Fibroblast of the conjunctiva (primary cell): ENCODE data around the gene STRN4.
"Not testable (repeated sequence)": the region's sequence is repeated elsewhere in the genome, so short reads cannot be mapped to it uniquely, and the experiment has no call there.

Experiments
- DNase-seq: peaks from one replicate; pipeline ENCODE4 v3.0.0-alpha.2; 2010; ENCODE audit warnings: low read depth

Gene STRN4

GRCh38 chr19:46773018-46773399 lies 26.8 kb upstream of the STRN4 start:
- DNase-seq = no peak

DNA sequence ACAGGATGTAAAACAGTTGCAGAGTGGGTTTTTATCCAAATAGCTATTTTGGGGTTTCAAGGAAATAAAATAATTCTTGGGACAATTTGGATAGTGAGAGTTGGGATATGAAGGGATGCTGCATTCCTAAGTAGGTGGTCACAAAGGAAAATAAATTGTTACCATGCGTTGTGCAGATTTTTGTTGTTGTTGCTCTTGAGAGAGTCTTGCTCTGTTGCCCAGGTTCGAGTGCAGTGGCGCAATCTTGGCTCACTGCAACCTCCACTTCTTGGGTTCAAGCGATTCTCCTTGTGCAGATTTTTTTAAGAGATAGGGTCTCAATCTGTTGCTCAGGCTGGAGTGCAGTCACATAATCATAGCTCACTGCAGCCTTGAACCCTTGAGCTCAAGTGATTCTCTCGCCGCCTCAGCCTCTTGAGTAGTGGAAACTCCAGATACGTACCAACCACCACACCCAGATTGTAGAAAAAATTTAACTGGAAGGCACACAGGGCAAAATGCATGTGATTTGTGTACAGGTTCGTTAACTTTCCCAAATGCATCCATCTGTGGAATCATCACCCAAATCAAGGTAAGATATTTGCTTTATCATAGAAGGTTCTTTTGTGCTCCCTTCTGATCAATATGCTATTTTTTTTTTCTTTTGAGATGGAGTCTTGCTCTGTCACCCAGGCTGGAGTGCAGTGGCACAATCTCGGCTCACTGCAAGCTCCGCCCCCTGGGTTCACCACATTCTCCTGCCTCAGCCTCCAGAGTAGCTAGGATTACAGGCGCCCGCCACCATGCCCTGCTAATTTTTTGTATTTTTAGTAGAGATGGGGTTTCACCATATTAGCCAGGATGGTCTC lies 26.1 kb upstream of the STRN4 start:
- DNase-seq = no peak

DNA sequence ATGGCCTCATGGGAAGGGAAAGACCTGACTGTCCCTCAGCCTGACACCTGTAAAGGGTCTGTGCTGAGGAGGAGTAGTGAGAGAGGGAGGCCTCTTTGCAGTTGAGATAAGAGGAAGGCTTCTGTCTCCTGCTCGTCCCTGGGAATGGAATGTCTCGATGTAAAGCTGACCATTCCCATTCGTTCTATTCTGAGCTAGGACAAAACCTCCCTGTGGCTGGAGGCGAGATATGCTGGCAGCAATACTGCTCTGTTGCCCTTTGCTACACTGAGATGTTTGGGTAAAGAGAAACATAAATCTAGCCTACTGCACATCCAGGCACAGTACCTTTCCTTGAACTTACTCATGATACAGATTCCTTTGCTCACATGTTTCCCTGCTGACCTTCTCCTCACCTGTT lies 22.5 kb upstream of the STRN4 start:
- not testable (repeated sequence) for DNase-seq

DNA sequence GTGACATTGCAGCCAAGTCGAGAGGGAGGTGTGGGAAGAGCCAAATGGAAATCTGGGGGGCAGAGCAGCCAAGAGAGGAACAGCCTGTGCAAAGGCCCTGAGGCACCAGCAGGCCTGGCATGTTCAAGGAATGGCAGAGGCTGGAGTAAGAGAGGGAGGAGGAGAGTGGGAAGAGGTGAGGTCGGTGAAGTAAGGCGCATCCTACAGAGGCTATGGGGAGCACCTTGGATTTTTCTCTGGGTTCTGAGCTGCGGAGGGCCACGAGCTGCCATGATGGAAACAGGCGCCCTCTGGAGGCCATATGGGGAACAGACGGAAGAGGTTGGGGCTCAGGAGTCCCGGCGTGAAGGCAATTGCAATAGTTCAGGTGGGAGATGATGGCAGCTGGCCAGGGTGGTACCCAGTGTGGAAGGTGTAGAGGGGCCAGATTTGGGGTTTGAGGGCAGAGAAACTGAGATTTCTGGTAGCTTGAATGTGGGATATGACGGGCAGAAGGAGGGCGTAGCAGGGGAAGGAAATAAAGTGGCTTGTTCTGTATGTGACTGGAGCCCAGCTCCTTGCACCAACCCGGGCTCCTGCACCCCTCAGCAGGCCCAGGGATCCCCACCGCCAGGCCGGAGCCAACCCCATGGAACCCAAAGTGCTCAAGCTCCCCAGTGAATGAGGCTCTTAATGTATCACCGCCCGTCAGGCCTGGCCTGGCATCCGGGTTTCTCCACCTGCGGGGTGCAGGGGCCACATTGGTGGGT lies 20.5 kb upstream of the STRN4 start:
- DNase-seq = no peak

GRCh38 chr19:46764817-46765291 lies 18.6 kb upstream of the STRN4 start:
- no peak for DNase-seq

DNA sequence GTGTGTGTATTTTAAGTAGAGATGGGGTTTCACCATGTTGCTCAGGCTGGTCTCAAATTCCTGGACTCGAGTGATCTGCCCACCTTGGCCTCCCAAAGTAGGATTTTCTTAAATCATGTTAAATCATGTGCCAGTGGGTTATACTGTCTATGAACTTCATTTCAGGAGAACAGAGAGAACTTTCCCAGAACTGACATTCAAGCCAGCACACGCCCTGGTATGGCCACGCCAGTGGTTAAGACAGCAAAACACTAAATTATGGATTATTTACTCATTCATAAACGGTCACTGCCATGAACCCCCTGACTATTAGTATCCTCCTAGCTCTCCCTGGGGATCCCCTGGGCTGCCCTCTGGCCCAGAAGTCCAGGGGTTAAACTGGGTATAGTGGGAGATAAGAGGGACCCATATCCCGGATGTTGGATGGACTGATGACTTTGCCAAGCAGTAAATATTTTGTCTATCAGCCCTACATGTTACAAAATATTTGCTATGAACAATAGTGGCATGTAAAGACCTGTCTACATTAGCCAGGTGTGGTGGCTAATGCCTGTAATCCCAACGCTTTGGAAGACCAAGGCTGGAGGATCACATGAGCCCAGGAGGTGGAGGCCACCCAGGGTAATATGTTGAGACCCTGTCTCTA lies 16.1 kb upstream of the STRN4 start:
- DNase-seq = no peak

- DNase-seq = peak; percentile 84
These were observed 15.2 kb upstream of the STRN4 start for GRCh38 chr19:46761418-46761831.

DNA sequence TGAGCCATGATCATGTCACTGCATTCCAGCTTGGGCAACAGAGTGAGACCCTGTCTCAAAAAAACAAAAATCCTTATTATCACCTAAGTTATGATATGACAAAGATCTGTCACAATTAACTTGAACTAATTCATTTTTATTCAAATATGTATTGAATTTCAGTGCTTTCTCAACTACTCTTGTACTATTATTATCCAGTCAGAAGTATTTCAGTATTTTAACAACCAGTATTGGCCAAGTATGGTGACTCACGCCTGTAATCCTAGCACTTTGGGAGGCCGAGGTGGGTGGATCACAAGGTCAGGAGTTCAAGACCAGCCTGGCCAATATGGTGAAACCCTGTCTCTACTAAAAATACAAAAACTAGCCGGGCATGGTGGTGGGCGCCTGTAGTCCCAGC lies 14.6 kb upstream of the STRN4 start:
- DNase-seq = not testable (repeated sequence)

DNA sequence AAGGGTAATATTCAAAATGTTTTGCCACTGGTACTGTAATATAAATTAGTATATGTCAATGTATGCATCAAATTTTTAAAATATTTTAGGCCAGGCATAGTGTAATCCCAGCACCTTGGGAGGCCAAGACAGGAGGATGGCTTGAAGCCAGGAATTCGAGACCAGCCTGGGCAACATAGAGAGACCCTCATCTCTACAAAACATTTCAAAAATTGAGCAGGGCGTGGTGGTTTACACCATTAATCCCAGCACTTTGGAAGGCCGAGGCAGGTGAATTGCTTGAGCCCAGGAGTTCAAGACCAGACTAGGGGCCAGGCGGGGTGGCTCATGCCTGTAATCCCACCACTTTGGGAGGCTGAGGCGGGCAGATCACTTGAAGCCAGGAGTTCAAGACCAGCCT lies 14.1 kb upstream of the STRN4 start:
- no peak for DNase-seq

DNA sequence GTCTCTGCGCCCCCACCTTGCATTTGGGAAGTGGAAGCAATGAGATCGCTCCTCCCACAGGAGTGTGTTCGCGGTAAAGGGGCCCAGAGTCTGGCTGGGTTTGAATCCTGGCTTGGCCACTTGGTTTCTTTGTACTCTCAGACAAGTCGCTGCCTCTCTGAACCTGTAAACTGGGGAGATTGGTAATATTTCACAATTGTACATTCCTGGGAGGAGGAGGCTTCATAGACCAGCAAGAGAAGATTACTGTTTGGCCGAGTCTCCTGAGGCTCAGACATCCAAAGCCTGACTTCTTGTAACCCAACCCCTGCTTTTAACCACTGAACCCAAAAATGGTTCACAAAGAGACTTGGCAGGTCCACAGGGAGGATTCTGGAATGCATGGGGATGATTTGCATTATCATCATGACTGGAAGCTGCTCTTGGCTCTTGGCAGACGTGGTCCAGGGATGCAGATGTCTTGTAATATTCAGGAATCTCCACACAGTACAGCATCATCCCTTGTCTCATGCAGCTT lies 13.6 kb upstream of the STRN4 start:
- DNase-seq = peak; percentile 99

DNA sequence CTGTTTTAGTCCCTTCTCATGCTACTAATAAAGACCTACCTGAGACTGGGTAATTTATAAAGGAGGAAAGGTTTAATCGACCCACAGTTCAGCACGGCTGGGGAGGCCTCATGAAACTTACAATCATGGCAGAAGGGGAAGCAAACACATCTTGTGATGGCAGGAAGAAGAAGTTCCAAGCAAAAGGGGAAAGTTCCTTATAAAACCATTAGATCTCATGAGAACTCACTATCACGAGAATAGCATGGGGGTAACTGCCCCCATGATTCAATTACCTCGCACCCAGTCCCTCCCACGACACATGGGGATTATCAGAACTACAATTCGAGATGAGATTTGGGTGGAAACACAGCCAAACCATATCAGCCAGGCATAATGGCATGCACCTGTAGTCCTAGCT lies 13.0 kb upstream of the STRN4 start:
- no peak for DNase-seq

GRCh38 chr19:46756544-46756888 lies 10.3 kb upstream of the STRN4 start:
- DNase-seq = no peak

DNA sequence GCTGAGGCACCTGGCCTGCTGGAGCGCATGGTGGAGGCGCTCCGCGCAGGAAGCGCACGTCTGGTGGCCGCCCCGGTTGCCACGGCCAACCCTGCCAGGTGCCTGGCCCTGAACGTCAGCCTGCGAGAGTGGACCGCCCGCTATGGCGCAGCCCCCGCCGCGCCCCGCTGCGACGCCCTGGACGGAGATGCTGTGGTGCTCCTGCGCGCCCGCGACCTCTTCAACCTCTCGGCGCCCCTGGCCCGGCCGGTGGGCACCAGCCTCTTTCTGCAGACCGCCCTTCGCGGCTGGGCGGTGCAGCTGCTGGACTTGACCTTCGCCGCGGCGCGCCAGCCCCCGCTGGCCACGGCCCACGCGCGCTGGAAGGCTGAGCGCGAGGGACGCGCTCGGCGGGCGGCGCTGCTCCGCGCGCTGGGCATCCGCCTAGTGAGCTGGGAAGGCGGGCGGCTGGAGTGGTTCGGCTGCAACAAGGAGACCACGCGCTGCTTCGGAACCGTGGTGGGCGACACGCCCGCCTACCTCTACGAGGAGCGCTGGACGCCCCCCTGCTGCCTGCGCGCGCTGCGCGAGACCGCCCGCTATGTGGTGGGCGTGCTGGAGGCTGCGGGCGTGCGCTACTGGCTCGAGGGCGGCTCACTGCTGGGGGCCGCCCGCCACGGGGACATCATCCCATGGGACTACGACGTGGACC lies 9.7 kb upstream of the STRN4 start:
- no peak for DNase-seq

DNA sequence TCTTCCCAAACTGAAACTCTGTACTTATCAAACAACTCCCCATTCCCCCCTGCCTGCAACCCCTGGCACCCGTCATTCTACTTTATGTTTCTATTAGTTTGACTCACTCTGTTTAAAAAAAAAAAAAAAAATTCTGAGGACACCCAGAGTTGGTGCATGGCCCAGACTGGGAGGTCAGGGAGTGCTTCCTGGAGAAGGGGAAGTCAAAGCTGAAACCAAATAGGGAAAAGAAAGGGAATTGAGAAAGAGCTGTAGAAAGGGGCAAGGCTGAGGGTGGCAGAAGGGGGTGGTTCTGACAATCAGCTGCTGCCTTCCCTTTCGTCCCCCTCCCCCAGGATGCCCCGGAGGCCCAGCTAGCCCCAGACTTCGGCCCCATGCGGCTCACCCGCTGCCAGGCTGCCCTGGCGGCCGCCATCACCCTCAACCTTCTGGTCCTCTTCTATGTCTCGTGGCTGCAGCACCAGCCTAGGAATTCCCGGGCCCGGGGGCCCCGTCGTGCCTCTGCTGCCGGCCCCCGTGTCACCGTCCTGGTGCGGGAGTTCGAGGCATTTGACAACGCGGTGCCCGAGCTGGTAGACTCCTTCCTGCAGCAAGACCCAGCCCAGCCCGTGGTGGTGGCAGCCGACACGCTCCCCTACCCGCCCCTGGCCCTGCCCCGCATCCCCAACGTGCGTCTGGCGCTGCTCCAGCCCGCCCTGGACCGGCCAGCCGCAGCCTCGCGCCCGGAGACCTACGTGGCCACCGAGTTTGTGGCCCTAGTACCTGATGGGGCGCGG lies 9.0 kb upstream of the STRN4 start:
- DNase-seq = peak; percentile 50

DNA sequence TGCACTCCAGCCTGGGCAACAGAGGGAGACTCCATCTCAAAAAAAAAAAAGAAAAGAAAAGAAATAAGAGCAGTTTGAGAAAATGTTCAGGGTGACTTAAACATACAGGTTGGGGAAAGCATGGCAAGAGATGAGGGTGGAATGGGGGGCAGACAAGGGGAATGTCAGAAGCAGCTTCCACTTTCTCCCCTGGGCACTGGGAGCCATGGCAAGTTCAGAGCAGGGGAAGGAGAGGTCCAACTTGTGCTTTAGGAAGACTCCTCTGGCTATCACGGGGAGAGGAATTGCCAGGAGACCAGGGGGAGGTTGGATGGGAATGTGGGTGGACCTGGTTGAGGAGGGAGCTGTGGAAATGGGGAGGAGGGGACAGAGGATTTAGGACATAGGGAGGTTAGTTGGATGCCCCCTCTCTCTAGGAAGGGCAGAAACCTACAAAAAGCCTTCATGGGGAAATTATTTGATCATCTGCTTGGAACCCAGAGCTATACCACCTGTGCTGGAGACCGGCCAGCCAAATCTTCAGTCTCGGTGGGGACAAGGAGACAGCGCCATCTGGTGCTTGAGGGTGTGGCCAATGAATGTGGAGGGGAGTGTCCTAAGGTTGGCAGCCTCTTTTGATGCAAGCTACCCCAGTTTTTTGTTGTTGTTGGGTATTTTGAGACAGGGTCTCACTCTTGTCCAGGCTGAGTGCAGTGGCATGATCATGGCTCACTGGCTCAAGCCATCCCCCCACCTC lies 7.3 kb upstream of the STRN4 start:
- no peak for DNase-seq

DNA sequence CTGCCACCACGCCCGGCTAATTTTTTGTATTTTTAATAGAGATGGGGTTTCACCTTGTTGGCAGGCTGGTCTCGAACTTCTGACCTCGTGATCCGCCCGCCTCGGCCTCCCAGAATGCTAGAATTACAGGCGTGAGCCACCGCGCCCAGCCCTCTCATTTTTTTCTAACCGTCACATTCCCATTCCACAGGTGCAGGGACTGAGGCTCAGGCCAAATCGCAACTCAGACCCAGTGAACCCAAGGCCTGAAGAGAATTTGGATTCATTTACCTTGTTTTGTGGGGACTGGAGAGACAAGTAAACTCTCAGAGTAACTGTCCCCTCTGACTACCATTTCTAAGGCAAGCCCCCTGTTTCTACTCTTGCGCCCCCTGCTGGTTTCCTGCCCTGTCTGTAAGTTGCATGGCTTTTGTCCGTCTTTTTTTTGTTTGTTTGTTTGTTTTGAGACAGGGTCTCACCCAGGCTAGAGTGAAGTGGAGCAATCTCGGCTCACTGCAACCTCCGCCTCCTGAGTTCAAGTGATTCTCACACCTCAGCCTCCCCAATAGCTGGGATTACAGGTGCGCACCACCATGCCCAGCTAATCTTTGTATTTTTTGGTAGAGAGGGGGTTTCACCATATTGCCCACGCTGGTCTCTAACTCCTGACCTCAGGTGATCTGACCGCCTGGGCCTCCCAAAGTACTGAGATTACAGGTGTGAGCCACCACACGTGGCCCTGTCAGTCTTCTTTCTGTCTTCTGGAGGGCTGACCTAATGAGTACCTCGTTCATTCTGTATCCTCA lies 2.3 kb upstream of the STRN4 start:
- peak; percentile 40 for DNase-seq

DNA sequence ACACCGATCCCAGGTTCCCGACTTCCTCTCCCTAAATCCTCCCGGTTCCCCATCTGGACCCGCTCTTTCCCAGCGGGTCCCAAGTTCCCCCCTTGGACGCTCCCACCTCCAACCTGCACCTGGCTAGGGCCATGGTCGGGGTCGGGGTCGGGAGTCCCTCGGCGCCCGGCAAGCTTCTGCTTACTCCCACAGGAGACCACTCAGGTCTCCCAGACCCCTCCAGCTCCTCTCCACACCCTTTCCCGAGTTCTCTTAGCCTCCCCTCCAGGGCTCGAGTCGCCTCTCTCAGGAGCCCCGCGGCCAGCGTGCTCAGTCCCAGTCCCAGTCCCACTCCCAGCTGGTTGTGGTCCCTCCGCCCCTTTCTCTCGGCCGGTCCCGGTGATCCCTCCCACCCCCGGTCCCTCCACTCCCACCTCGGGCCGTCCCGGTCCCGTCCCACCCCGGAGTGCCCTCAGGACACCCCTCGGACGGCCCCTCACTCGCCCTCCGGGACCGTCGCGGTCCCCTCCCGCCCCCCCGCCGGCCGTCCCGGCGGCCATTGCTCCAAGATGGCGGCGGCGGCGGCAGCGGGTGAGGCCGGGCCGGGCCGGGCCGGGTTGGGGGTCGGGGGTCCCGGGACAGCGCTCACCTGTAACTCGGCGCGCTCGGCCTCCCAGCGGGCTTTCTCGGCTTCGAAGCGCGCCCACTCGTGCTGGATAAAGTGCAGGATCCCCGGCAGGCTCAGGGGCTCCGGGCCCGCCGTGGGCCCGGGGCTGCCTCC lies 549 bp downstream of the STRN4 start, which contains the start of gene FKRP:
FKRP (plus strand) TSS at position 537 of the 760 bp plus-strand sequence. CDS start 9,394 bp downstream, outside the sequence.
- DNase-seq = no peak

GRCh38 chr19:46745030-46745429 lies 1.2 kb downstream of the STRN4 start:
- no peak for DNase-seq
